ENCODE data around the gene BRAT1.

The BRAT1 gene

GRCh38 chr7:2509298-2509906 is 45.9 kb downstream of the BRAT1 start:
- no peak for DNase-seq

- DNase-seq = peak; percentile 76
Measured at GRCh38 chr7:2508327-2509215, 46.8 kb downstream of the BRAT1 start.

GRCh38 chr7:2507917-2508306 is 47.4 kb downstream of the BRAT1 start:
- DNase-seq = no peak

GRCh38 chr7:2507208-2507916 is 48.0 kb downstream of the BRAT1 start:
- no peak for DNase-seq

GRCh38 chr7:2505401-2505800 is 49.9 kb downstream of the BRAT1 start:
- no peak for DNase-seq

- DNase-seq = no peak
Measured at GRCh38 chr7:2504889-2505375, 50.4 kb downstream of the BRAT1 start.

GRCh38 chr7:2504128-2504888 is 51.0 kb downstream of the BRAT1 start:
- DNase-seq = no peak

- no peak for DNase-seq
Measured at GRCh38 chr7:2503056-2503941, 52.0 kb downstream of the BRAT1 start.

GRCh38 chr7:2502647-2502966 is 52.7 kb downstream of the BRAT1 start:
- DNase-seq = no peak

- no peak for DNase-seq
Measured at GRCh38 chr7:2501947-2502646, 53.2 kb downstream of the BRAT1 start.

GRCh38 chr7:2500701-2501100 is 54.6 kb downstream of the BRAT1 start:
- no peak for DNase-seq

- DNase-seq = no peak
Measured at GRCh38 chr7:2499719-2500430, 55.4 kb downstream of the BRAT1 start.

GRCh38 chr7:2499181-2499580 is 56.1 kb downstream of the BRAT1 start:
- DNase-seq = no peak

- DNase-seq = no peak
Measured at GRCh38 chr7:2498708-2499107, 56.6 kb downstream of the BRAT1 start.

- DNase-seq = no peak
Measured at GRCh38 chr7:2497500-2498336, 57.6 kb downstream of the BRAT1 start.

GRCh38 chr7:2497065-2497464 is 58.3 kb downstream of the BRAT1 start:
- no peak for DNase-seq

- DNase-seq = no peak
Measured at GRCh38 chr7:2496375-2496774, 58.9 kb downstream of the BRAT1 start.

- no peak for DNase-seq
Measured at GRCh38 chr7:2495418-2496299, 59.7 kb downstream of the BRAT1 start.
